ENCODE results near the gene IL17F.

Gene IL17F

GRCh38 chr6:52262620-52263344 lies 18.5 kb upstream of the IL17F start:
- TF ChIP-seq, protein P1, sequence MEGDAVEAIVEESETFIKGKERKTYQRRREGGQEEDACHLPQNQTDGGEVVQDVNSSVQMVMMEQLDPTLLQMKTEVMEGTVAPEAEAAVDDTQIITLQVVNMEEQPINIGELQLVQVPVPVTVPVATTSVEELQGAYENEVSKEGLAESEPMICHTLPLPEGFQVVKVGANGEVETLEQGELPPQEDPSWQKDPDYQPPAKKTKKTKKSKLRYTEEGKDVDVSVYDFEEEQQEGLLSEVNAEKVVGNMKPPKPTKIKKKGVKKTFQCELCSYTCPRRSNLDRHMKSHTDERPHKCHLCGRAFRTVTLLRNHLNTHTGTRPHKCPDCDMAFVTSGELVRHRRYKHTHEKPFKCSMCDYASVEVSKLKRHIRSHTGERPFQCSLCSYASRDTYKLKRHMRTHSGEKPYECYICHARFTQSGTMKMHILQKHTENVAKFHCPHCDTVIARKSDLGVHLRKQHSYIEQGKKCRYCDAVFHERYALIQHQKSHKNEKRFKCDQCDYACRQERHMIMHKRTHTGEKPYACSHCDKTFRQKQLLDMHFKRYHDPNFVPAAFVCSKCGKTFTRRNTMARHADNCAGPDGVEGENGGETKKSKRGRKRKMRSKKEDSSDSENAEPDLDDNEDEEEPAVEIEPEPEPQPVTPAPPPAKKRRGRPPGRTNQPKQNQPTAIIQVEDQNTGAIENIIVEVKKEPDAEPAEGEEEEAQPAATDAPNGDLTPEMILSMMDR (IDR thresholded peaks at IDR 0.05; ENCODE audit: control insufficient read depth, extremely low read depth, insufficient read depth) = 0 out of 2 replicates have a peak, but pooled peaks have one; percentile 2
- no peak overlapping the region for H3K4me3 ChIP-seq (ENCODE audit: low read depth, low read length)
- no peak for DNase-seq (ENCODE audit: low read depth)

DNA sequence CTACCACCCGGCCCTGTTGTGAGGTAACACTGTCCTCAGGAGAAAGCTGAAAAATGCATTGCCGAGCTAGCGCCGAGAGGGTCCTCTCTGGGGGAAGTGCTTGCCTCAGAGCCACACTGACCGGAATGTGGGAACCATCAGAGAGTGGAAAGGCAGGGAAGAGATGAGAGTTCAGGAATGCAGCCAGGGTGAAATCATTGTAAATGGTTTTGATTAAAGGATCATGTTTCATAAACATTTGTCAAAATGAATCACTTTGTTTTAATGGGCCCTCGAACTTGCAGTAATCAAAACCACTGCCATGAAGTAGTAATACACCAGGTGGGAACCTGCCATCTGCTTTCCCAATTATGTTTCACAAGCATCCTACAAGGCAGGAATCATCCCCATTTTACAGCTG lies 16.9 kb upstream of the IL17F start:
- TF ChIP-seq, protein P1 (IDR thresholded peaks at IDR 0.05; ENCODE audit: control insufficient read depth, extremely low read depth, insufficient read depth) = no peak
- DNase-seq (ENCODE audit: low read depth) = no peak

GRCh38 chr6:52260634-52261033 lies 16.3 kb upstream of the IL17F start:
- TF ChIP-seq, protein P1 (IDR thresholded peaks at IDR 0.05; ENCODE audit: control insufficient read depth, extremely low read depth, insufficient read depth) = no peak
- no peak overlapping the region for H3K4me3 ChIP-seq (ENCODE audit: low read depth, low read length)
- no peak for DNase-seq (ENCODE audit: low read depth)

More for the DNA sequence above, 16.9 kb upstream of the IL17F start:
- H3K4me3 ChIP-seq (ENCODE audit: low read depth, low read length) = no peak overlapping the region

- TF ChIP-seq, protein P1 (IDR thresholded peaks at IDR 0.05; ENCODE audit: control insufficient read depth, extremely low read depth, insufficient read depth) = no peak
- DNase-seq (ENCODE audit: low read depth) = no peak
- H3K4me3 ChIP-seq (ENCODE audit: low read depth, low read length) = no peak overlapping the region
Measured at GRCh38 chr6:52255434-52255833, 11.1 kb upstream of the IL17F start.

GRCh38 chr6:52254731-52255378 lies 10.6 kb upstream of the IL17F start:
- TF ChIP-seq, protein P1 (IDR thresholded peaks at IDR 0.05; ENCODE audit: control insufficient read depth, extremely low read depth, insufficient read depth) = no peak
- no peak for DNase-seq (ENCODE audit: low read depth)
- no peak overlapping the region for H3K4me3 ChIP-seq (ENCODE audit: low read depth, low read length)

GRCh38 chr6:52253494-52253893 lies 9.2 kb upstream of the IL17F start:
- no peak for DNase-seq (ENCODE audit: low read depth)
- TF ChIP-seq, protein P1 (IDR thresholded peaks at IDR 0.05; ENCODE audit: control insufficient read depth, extremely low read depth, insufficient read depth) = no peak

More at GRCh38 chr6:52253494-52253893, 9.2 kb upstream of the IL17F start:
- no peak overlapping the region for H3K4me3 ChIP-seq (ENCODE audit: low read depth, low read length)

All from LNCaP clone FGC (cell line).